ENCODE data around the gene CCDC179. TPM values are rescaled to one million over a fixed set of nuclear protein-coding genes. Genes with fewer than 3 reads are reported as not detected.

Gene CCDC179
- total RNA-seq, 1 experiment from 2014 or later, result not detected

GRCh38 chr11:22900764-22901486 is 40.7 kb upstream of the CCDC179 start:
- no peaks in the 10 kb centered on the region for H3K4me1 ChIP-seq (ENCODE audit: insufficient read depth, low read length)
- no peak overlapping the region for H3K4me2 ChIP-seq (ENCODE audit: insufficient read depth, insufficient read length, low read length)
- H3K9ac ChIP-seq (ENCODE audit: extremely low read depth, insufficient read length, low read length), result no peak overlapping the region
- no peak overlapping the region for H2BK120ac ChIP-seq (ENCODE audit: low read depth, low read length, poor library complexity, severe bottlenecking)
- H2AK5ac ChIP-seq (ENCODE audit: insufficient read length, low read length), result no peak overlapping the region
- H4K91ac ChIP-seq (ENCODE audit: insufficient read length, low read depth, low read length), result no peak overlapping the region
- no peak overlapping the region for H4K8ac ChIP-seq (replicated peaks; ENCODE audit: insufficient read length, low read depth, low read length)
- H2BK12ac ChIP-seq (ENCODE audit: insufficient read length, low read depth, low read length), result no peak overlapping the region
- H2BK20ac ChIP-seq (ENCODE audit: low read depth, low read length, poor library complexity, severe bottlenecking), result no peak overlapping the region
- no peak overlapping the region for H3K56ac ChIP-seq (ENCODE audit: insufficient read length, low read depth, low read length)
- Mint-ChIP-seq H3K4me1 (peaks cover 2 to 4% of the 10 kb centered on the region in 2 experiments; a peak in 3 of 4 replicates), H3K36me3 (ENCODE audit: insufficient read depth in 1 of 3, low read depth in 3 of 3) (no peaks in the 10 kb centered on the region; a peak in 1 of 7 replicates), H3K9me3 (no peaks in the 10 kb centered on the region), H3K27ac (no peak overlapping the region), H3K4me3 (no peak overlapping the region), H3K27me3 (ENCODE audit: low read depth) (no peaks in the 10 kb centered on the region)
- no peak overlapping the region for H3K4ac ChIP-seq (ENCODE audit: low read depth, low read length)
- H3K14ac ChIP-seq (ENCODE audit: insufficient read depth, low read length), result no peak overlapping the region
- H3K23me2 ChIP-seq (ENCODE audit: insufficient read length, low read depth, low read length, poor library complexity, severe bottlenecking), result no peaks in the 10 kb centered on the region
- no peak overlapping the region for H2BK5ac ChIP-seq (ENCODE audit: insufficient read length, low read length)
- H4K20me1 ChIP-seq (ENCODE audit: control insufficient read depth, insufficient read depth, insufficient read length), result no peaks in the 10 kb centered on the region
- no peaks in the 10 kb centered on the region for H3K79me2 ChIP-seq (ENCODE audit: insufficient read depth, low read length)
- no peak for DNase-seq
- no peak for TF ChIP-seq CTCF (conservative IDR thresholded peaks at IDR 0.05)
- H3K27ac ChIP-seq (ENCODE audit: insufficient read length, low read depth, low read length), result no peak overlapping the region
- H3K27me3 ChIP-seq (ENCODE audit: insufficient read depth, low read length), result no peaks in the 10 kb centered on the region
- H3T11ph ChIP-seq (ENCODE audit: low read length), result no peak overlapping the region
- H2AFZ ChIP-seq (ENCODE audit: low read length), result no peak overlapping the region
- no peak overlapping the region for H2BK15ac ChIP-seq (ENCODE audit: low read depth, low read length)
- no peak overlapping the region for H3K23ac ChIP-seq (ENCODE audit: insufficient read length, low read depth, low read length)
- no peak overlapping the region for H3K18ac ChIP-seq (ENCODE audit: insufficient read length, low read depth, low read length)
- H3K9me3 ChIP-seq (ENCODE audit: control insufficient read depth, low read depth, low read length), result no peaks in the 10 kb centered on the region
- no peaks in the 10 kb centered on the region for H3K79me1 ChIP-seq (ENCODE audit: insufficient read depth, low read depth, low read length, poor library complexity, severe bottlenecking)
- no peak overlapping the region for H4K5ac ChIP-seq (ENCODE audit: insufficient read length, low read depth, low read length)
